Panc1 (cell line): ENCODE measurements around the gene TKT. TPM values are rescaled to one million over a fixed set of nuclear protein-coding genes. Genes with fewer than 3 reads are reported as not detected.

Source experiments
- ATAC-seq: fragments of 200-7000 bp; cut with Tn5 transposase; 2 replicates; pipeline ENCODE4 v1.9.1; 2020; ENCODE audit warnings: mild to moderate bottlenecking, moderate library complexity
- BruUV-seq: library from RNA; stranded (reverse); fragments of 400-500 nt; replicated peaks from 2 replicates; lab custom pipeline; 2021; lab: Mats Ljungman, UMichigan
- CTCF ChIA-PET: fragments of 300-600 bp; sonication (Branson Sonifier 250); formaldehyde crosslinking; loops from one replicate; lab custom pipeline; 2022; ENCODE audit warnings: antibody characterized with exemption; lab: Charles Lee
- POLR2A ChIA-PET: fragments of 300-600 bp; sonication (Branson Sonifier 250); formaldehyde crosslinking; loops from one replicate; lab custom pipeline; 2022; ENCODE audit warnings: antibody characterized with exemption; lab: Charles Lee
- DNase-seq: peaks from one replicate; pipeline ENCODE4 v3.0.0-alpha.2; 2010; ENCODE audit warnings: low read depth, low spot score
- H3K27ac ChIP-seq: 2 replicates; pipeline ENCODE4 v1.5.1; 2011; ENCODE audit warnings: mild to moderate bottlenecking, low read length, inconsistent platforms
- H3K27me3 ChIP-seq: fragments of 200-500 bp; sonication (Bioruptor generic); 2 replicates; pipeline ENCODE4 v1.6.0; 2014; ENCODE audit warnings: low read length, inconsistent platforms; ENCODE audit not compliant: control insufficient read depth, insufficient read depth
- H3K36me3 ChIP-seq: fragments of 200-500 bp; sonication (Bioruptor generic); 2 replicates; pipeline ENCODE4 v1.5.1; 2014; ENCODE audit warnings: inconsistent platforms, mild to moderate bottlenecking, low read length, moderate library complexity; ENCODE audit not compliant: control insufficient read depth, insufficient read depth
- H3K4me1 ChIP-seq: 2 replicates; pipeline ENCODE4 v1.5.1; 2011; ENCODE audit warnings: inconsistent platforms, mild to moderate bottlenecking, low read length, moderate library complexity; ENCODE audit not compliant: control insufficient read depth, insufficient read depth
- H3K4me3 ChIP-seq, 2 experiments: 2 replicates each; pipeline ENCODE4 v1.5.1; 2011 to 2012; ENCODE audit warnings: low read depth in 2 of 2, low read length in 2 of 2, mild to moderate bottlenecking in 2 of 2, inconsistent platforms in 1 of 2, moderate library complexity in 1 of 2
- H3K9me3 ChIP-seq: fragments of 200-500 bp; sonication (Bioruptor generic); 2 replicates; pipeline ENCODE4 v1.5.1; 2014; ENCODE audit warnings: low read depth, mild to moderate bottlenecking, inconsistent platforms, low read length, moderate library complexity; ENCODE audit not compliant: control insufficient read depth, insufficient read depth
- CTCF ChIP-seq: fragments of 450-650 bp; IDR thresholded peaks from 2 replicates; pipeline ENCODE4 v1.5.1; 2017; ENCODE audit warnings: mild to moderate bottlenecking
- POLR2AphosphoS5 ChIP-seq: IDR thresholded peaks from 2 replicates; pipeline ENCODE4 v1.6.1; 2012; ENCODE audit warnings: mild to moderate bottlenecking, low read depth, low read length, moderate library complexity
- REST ChIP-seq, 2 experiments: IDR thresholded peaks; 2 replicates each; pipeline ENCODE4 v1.6.1; 2011 to 2012; ENCODE audit warnings: low read depth in 2 of 2, control low read depth in 1 of 2, low read length in 1 of 2, mild to moderate bottlenecking in 1 of 2, moderate library complexity in 1 of 2; ENCODE audit not compliant: insufficient read depth in 1 of 2
- SIN3A ChIP-seq: IDR thresholded peaks from 2 replicates; pipeline ENCODE4 v1.6.1; 2012; ENCODE audit warnings: low read depth, mild to moderate bottlenecking, low read length, moderate library complexity, borderline replicate concordance; ENCODE audit not compliant: insufficient read depth
- TCF7L2 ChIP-seq: IDR thresholded peaks from 2 replicates; pipeline ENCODE4 v1.6.1; 2011; ENCODE audit warnings: mild to moderate bottlenecking, low read depth, low read length, inconsistent platforms
- in situ Hi-C: cut with HindIII; loops from 2 replicates; pipeline ENCODE4 v1.10.0; 2016; ENCODE audit warnings: low sequenced_read_pairs, low pct_unique_long_range_greater_than_20kb
- intact Hi-C: fragments of 100-400 bp; cut with micrococcal nuclease; formaldehyde crosslinking; loops from one replicate; pipeline ENCODE4 v1.10.0; 2022; ENCODE audit not compliant: unreplicated experiment
- total RNA-seq: library from RNA; stranded (reverse); gene quantifications from one replicate; pipeline ENCODE4 v1.2.1, GENCODE V29; 2021; ENCODE audit not compliant: unreplicated experiment

Gene TKT
- total RNA-seq, 1 experiment from 2014 or later: 338 TPM

- CTCF ChIA-PET: no interaction called here
- TF ChIP-seq SIN3A (no peak), TCF7L2 (no peak), REST (IDR thresholded peaks at IDR 0.05; ENCODE audit: insufficient read depth in 1 of 2, low read depth in 2 of 2, low read length in 1 of 2) (no peak), CTCF (no peak), POLR2AphosphoS5 (no peak)
- no peak for ATAC-seq
- peaks cover 36% of the 10 kb centered on the region for H3K4me1 ChIP-seq
- no TSS peak for BruUV-seq
- H3K27me3 ChIP-seq: no peaks in the 10 kb centered on the region
- peaks cover 5% of the 10 kb centered on the region; the same call in 1 of the 2 replicates for H3K36me3 ChIP-seq
- DNase-seq: no peak
- no peak overlapping the region for H3K27ac ChIP-seq
- intact Hi-C loops (no loop called here), in situ Hi-C loops (no loop called here)
- no peaks in the 10 kb centered on the region for H3K9me3 ChIP-seq
- no peak overlapping the region for H3K4me3 ChIP-seq
- POLR2A ChIA-PET: no interaction called here
Observed at GRCh38 chr3:53242642-53243041, 13.2 kb downstream of the TKT start.

- no peak for ATAC-seq
- POLR2A ChIA-PET: no interaction called here
- in situ Hi-C loops: no loop called here
- BruUV-seq: no TSS peak
- H3K9me3 ChIP-seq: no peaks in the 10 kb centered on the region
- H3K36me3 ChIP-seq: peaks cover 5% of the 10 kb centered on the region; the same call in 1 of the 2 replicates
- H3K27me3 ChIP-seq: no peaks in the 10 kb centered on the region
- CTCF ChIA-PET: no interaction called here
- H3K4me3 ChIP-seq: no peak overlapping the region
- H3K27ac ChIP-seq: no peak overlapping the region
- H3K4me1 ChIP-seq: peaks cover 35% of the 10 kb centered on the region
- intact Hi-C loops: no loop called here
- DNase-seq: no peak
- TF ChIP-seq TCF7L2: no peak
- TF ChIP-seq CTCF: no peak
- no peak for TF ChIP-seq SIN3A
- no peak for TF ChIP-seq POLR2AphosphoS5
Observed at GRCh38 chr3:53242155-53242554, 13.7 kb downstream of the TKT start.
